HG03520 (cell line): ENCODE results near the gene CCDC28B.
A peak's percentile ranks its signal among the peaks of the same experiment; 100 is the strongest.

Experiments
- ATAC-seq: cut with Tn5 transposase; IDR thresholded peaks from one replicate; pipeline ENCODE4 v1.9.1; 2021; ENCODE audit warnings: mild to moderate bottlenecking, moderate library complexity; ENCODE audit not compliant: unreplicated experiment

The CCDC28B gene

GRCh38 chr1:32220746-32221580, 20.6 kb downstream of the CCDC28B start:
- no peak for ATAC-seq

DNA sequence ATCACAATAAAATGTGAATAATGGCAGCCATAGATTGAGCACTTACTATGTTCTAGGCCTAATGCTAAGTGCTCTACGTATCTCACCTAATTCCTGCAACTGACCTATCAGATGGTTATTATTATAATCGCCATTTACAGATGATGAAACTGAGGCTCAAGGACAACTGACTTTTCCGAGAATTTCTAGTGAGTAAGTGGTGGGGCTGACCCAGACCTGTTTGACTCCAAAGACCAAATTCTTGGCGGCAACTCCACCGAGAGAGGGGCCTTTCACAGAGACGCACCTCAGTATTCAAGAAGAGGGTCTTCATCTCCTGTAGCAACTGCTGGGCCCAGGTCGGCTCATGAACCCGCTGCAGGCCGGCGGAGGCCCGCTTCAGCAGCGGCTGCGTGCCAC, 21.2 kb downstream of the CCDC28B start:
- no peak for ATAC-seq

GRCh38 chr1:32221980-32222755, 21.8 kb downstream of the CCDC28B start, which contains the start of the genes EIF3I and TMEM234:
TSS of gene EIF3I (plus strand) at chr1:32222407. CDS start at chr1:32222442, 35 bp downstream.
TSS of gene TMEM234 (minus strand) at chr1:32222353. CDS start at chr1:32222322, 31 bp downstream.
- peak; percentile 84 for ATAC-seq

DNA sequence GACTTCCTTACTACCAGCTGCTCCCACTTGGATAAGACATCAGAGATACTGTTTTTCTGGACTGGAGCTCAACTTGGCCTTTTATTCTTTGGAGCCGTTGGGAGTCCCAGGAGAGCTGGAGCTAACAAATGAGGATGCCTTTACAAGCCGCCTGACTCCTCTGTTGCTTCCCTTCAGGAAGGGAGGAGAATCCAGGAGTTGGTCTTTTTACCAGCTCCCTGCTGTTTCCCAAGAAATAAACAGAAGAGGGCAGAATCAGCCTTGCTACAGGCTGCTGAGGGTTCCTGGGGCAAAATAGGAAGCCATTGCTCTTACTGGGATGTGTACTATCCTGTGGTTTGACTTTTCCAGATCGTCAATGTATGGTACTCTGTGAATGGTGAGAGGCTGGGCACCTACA, 23.3 kb downstream of the CCDC28B start:
- ATAC-seq, result no peak

- no peak for ATAC-seq
Measured at GRCh38 chr1:32224285-32224684, 23.9 kb downstream of the CCDC28B start.

DNA sequence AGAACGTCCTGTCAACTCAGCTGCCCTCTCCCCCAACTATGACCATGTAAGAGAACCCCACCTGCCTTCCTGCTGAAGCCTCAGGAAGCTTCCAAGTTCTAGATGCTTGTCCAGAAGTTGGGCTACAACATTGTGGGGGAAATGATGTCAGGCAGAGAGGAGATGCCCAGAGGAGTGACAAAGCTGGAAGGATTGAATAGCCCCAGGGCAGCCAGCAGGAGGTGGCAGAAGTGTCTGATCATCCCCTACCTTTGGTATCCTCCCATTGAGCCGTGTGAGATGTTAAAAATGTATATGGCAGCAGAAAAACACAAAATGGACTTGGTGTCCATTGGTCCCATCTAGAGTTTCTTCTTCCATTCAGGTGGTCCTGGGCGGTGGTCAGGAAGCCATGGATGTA, 28.4 kb downstream of the CCDC28B start:
- no peak for ATAC-seq

DNA sequence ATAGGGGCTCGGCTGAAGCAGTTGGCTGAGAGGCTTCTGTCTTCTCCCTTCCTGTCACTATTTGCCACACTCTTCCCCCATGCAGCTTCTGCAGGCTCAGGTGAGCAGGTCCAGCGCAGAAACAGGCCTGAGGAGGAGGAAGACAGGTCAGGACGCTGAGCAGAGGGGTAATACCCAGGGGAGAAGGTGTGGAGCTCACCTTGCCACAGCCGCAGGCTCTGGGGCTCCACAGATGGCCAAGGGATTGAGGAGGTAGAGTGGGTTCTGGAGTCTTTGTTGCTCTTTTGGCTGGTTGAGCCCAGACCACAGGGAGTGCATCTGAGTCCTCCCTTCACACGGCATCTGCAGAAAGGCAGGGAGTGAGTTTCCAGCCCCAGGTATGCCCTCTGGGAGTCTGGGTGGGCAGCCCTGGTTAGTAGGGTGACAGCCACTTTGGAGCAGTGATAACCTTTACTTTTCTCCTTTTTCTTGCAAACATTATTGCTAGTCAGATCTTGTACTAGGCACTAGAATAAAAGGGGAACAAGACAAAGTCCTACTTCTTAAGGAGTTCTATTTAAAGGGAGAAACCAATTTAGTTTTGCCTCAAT, 31.5 kb downstream of the CCDC28B start:
- no peak for ATAC-seq

- ATAC-seq, result no peak
Measured at GRCh38 chr1:32232558-32233304, 32.3 kb downstream of the CCDC28B start.

- no peak for ATAC-seq
Measured at GRCh38 chr1:32234792-32235191, 34.4 kb downstream of the CCDC28B start.

DNA sequence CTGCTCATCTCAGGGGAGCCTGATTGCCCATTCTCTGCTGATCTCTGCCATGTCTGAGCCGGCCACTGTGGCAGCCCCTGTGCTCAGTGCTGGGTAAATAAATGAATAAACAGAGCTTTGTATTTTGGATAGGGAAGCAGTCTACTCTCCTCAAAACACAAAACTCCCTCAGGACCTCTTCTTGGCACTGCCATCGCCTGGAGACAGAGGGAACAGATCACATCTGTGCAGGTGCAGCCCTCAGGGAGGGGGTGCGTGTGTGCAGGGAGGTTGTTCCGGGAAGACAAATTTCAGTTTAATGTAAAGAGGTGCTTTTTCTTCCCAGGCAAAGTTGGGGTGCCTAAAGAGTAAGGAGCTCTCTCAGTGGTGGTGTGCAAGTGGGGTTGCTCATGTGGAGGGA, 38.9 kb downstream of the CCDC28B start:
- ATAC-seq, result no peak

- ATAC-seq, result no peak
Measured at GRCh38 chr1:32239790-32240139, 39.4 kb downstream of the CCDC28B start.

GRCh38 chr1:32240140-32240951, 40.0 kb downstream of the CCDC28B start:
- ATAC-seq, result no peak

DNA sequence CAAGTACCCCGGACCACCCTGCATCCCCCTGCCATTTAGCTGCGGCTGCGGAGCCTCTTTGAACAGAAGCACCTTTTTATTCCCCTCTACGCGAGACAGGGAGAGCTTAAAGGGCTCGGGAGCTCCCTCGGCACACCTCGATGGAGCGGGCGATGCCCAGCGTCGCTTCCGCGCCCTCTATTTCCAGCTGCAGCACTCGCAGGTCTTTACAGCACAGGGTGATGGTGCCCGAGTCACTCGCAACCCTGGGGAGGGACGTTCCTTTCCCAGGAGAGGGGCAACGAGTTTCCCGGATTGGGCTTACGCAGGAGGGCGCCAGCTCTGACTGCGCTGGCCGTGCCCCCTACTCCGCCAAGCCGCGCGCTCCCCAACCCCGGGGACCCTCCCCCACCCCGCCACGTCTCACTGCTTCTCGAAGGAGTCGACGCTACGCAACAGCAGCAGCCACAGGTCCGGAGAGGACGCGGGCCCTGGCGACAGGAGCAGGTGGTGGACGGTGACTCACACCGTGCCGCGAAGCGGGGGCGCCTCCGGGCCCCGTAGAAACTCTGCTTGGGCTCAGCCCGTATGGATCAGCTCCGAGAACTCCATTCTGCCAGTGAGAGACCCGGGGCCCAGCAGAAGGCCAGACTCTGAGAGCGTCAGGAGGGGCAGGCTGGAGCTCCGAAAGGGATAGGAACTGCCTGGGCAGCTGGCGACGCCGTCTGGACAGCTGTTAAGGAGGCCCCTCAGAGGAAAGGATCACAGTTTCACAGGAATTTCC, 40.8 kb downstream of the CCDC28B start:
- ATAC-seq, result no peak

- no peak for ATAC-seq
Measured at GRCh38 chr1:32242341-32242851, 42.0 kb downstream of the CCDC28B start.

GRCh38 chr1:32246888-32247273, 46.5 kb downstream of the CCDC28B start, which contains the start of gene FAM167B:
TSS of gene FAM167B (plus strand) at chr1:32247222. CDS start at chr1:32247422, 200 bp downstream.
- ATAC-seq, result no peak

DNA sequence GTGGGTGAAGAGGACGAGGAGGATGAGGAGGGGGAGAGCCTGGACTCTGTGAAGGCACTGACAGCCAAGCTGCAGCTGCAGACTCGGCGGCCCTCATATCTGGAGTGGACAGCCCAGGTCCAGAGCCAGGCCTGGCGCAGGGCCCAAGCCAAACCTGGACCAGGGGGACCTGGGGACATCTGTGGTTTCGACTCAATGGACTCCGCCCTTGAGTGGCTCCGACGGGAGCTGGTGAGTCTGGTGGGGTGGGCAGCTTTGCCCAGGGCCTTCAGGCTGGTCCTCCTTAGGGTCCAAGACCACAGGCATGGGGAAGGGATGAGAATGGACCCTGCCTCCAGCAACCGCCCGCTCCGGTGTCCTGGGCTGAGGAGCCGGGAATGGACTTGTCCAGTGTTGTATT, 47.1 kb downstream of the CCDC28B start:
- no peak for ATAC-seq

DNA sequence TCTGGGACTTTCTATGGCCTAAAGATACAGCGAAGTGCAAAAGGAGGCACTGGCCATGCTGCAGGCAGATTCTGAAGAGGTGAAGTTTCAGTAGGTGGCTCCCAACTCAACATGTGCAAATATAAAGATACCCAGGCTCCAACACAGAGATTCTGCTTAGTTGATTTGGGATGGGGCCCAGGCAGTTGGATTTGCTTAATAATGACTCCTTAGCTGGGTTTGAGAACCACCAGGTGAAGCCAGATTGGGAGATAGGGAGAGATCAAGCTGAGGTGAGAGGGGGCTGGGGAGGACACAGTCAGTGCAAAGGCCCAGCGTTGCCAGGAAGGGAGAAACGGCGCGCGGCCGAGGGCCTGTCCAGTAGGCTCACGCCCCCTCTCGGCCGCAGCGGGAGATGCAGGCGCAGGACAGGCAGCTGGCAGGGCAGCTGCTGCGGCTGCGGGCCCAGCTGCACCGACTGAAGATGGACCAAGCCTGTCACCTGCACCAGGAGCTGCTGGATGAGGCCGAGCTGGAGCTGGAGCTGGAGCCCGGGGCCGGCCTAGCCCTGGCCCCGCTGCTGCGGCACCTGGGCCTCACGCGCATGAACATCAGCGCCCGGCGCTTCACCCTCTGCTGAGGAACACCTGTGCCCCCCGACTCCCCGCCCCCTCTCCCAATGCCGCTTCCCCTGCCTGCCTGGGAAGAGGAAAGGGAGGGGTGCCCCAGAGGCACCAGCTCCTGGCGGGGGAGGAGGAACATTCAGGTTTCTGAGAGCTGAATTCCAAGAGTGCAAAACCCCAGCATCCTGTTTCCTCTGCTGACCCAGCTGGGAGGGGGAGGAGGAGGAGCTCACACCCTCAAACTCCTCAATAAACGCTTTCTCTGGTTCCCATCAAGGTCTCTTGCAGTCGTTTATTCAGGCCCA, 47.8 kb downstream of the CCDC28B start:
- ATAC-seq, result no peak
